ENCODE results near the gene CCDC38.
"Not testable (repeated sequence)": the region's sequence is repeated elsewhere in the genome, so short reads cannot be mapped to it uniquely, and the experiment has no call there.

CCDC38 gene

GRCh38 chr12:95881331-95881955 lies 61.0 kb downstream of the CCDC38 start:
- peak; percentile 84 for DNase-seq

GRCh38 chr12:95880895-95881294 lies 61.5 kb downstream of the CCDC38 start:
- DNase-seq, result no peak

- DNase-seq, result no peak
Measured at GRCh38 chr12:95877622-95878021, 64.8 kb downstream of the CCDC38 start.

GRCh38 chr12:95874452-95874851 lies 68.0 kb downstream of the CCDC38 start:
- no peak for DNase-seq

GRCh38 chr12:95870897-95871296 lies 71.5 kb downstream of the CCDC38 start:
- no peak for DNase-seq

- DNase-seq, result no peak
Measured at GRCh38 chr12:95863337-95863736, 79.1 kb downstream of the CCDC38 start.

GRCh38 chr12:95862038-95862437 lies 80.4 kb downstream of the CCDC38 start:
- DNase-seq, result no peak

GRCh38 chr12:95859947-95860850 lies 82.2 kb downstream of the CCDC38 start:
- no peak for DNase-seq

- DNase-seq, result peak; percentile 20
Measured at GRCh38 chr12:95859344-95859816, 83.0 kb downstream of the CCDC38 start.

GRCh38 chr12:95858451-95859343 lies 83.7 kb downstream of the CCDC38 start, which contains the start of gene SNRPF:
Gene SNRPF (plus strand): TSS chr12:95858952. CDS start chr12:95859074, 122 bp downstream.
- peak; percentile 97 for DNase-seq

- DNase-seq, result no peak
Measured at GRCh38 chr12:95857799-95858198, 84.6 kb downstream of the CCDC38 start.

- no peak for DNase-seq
Measured at GRCh38 chr12:95857156-95857555, 85.3 kb downstream of the CCDC38 start.

GRCh38 chr12:95852133-95852532 lies 90.3 kb downstream of the CCDC38 start:
- no peak for DNase-seq

GRCh38 chr12:95851606-95852005 lies 90.8 kb downstream of the CCDC38 start:
- DNase-seq, result no peak

GRCh38 chr12:95848575-95849388 lies 93.6 kb downstream of the CCDC38 start:
- peak; percentile 33 for DNase-seq

GRCh38 chr12:95842426-95842825 lies 100.0 kb downstream of the CCDC38 start:
- not testable (repeated sequence) for DNase-seq

GRCh38 chr12:95838125-95838524 lies 104.3 kb downstream of the CCDC38 start:
- peak; percentile 76 for DNase-seq

- DNase-seq, result no peak
Measured at GRCh38 chr12:95837240-95838038, 105.0 kb downstream of the CCDC38 start.

- peak; percentile 44 for DNase-seq
Measured at GRCh38 chr12:95836630-95837239, 105.7 kb downstream of the CCDC38 start.

GRCh38 chr12:95836185-95836609 lies 106.2 kb downstream of the CCDC38 start:
- DNase-seq, result peak; percentile 68

GRCh38 chr12:95834572-95834971 lies 107.8 kb downstream of the CCDC38 start:
- no peak for DNase-seq
